NCI-H1694 treated with DMSO at 0.1 percent for 48 hours (cell line): Measurements from ENCODE around the gene MED31.
"Not testable (repeated sequence)": the region's sequence is repeated elsewhere in the genome, so short reads cannot be mapped to it uniquely, and the experiment has no call there.

Source experiments
- DNase-seq: peaks from one replicate; lab custom pipeline; 2025; lab: John Stamatoyannopoulos, UW

Gene MED31

DNA sequence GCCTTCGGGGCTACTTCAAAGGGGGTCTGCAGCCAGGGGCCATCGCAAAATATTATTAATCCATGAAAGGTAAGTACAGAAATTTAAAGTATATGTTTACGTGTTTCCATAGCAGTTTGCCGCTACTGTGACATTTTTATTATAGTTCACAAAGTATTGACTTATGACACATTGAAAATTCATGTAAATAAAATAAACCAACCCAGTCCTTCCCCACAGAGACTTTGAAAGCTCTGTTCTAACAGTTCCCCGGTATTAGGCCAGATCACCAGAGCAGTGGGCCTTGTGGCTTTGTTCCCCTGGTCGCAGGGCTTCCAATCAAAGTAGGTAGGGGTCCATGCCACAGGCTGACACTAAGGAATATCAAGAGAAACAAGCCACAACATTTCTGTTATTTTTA is 24.8 kb downstream of the MED31 start:
- DNase-seq: no peak

DNA sequence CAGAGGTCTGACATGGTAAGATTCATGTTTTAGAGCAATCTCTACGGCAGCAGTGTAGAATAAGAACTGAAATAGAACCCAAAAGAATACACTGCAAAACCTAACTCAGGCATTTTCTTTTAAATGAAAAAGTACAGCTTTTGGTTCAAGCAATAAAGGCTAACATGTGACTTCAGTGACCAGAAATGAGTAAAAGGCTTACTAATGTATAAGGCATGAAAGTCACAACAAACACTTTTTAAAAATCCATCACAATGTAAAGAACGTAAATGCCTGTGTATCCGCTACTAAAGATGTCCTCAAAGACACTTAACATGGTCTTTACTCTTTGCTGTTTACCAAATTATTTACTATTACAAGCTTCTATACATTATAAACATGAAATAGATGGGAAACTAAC is 27.5 kb downstream of the MED31 start:
- DNase-seq: no peak

GRCh38 chr17:6611231-6611630 is 40.2 kb downstream of the MED31 start:
- no peak for DNase-seq

- no peak for DNase-seq
Observed at GRCh38 chr17:6610011-6610410, 41.4 kb downstream of the MED31 start.

- no peak for DNase-seq
Observed at GRCh38 chr17:6608321-6608720, 43.1 kb downstream of the MED31 start.

DNA sequence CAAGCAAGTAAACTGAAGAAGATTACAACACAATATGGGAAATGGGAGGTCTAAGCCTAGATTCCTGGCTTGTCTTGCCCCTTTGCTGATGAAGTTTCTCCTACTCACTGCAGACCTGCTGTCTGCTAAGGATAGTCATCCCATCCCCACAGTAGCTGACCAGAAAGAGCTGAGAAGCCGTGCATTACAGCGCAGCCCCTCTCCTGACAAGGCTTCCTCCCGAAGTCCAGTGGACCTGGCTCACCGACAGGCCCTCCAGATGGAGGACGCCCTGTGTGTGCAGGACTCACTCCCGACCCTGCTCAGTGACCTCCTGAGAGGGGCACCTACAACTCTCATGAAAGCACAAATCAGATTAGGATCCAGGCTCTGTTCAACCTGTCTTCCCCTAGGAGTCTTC is 46.3 kb downstream of the MED31 start:
- DNase-seq: no peak

GRCh38 chr17:6603744-6604325 is 47.6 kb downstream of the MED31 start:
- DNase-seq: no peak

GRCh38 chr17:6602141-6602540 is 49.3 kb downstream of the MED31 start:
- DNase-seq: no peak

- DNase-seq: no peak
Observed at GRCh38 chr17:6599364-6599763, 52.0 kb downstream of the MED31 start.

- DNase-seq: no peak
Observed at GRCh38 chr17:6597727-6598126, 53.7 kb downstream of the MED31 start.

DNA sequence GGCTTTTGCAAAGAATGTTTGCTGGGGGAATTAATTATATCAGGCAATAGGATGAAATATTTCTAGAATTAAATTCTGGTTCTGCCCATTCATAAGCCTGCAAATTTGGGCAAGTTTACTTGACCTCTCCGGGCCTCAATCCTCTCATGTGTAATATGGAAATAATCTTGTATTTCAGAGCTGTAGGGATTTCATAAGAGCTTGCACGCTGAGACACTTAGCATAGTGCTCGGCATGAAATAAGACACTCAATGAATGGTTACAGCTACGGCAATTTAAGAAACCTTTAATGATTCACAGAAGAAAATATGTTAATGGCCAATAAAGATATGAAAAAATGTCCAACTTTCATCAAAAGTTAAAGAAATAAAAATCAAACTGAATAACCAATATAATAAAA is 54.5 kb downstream of the MED31 start:
- no peak for DNase-seq

DNA sequence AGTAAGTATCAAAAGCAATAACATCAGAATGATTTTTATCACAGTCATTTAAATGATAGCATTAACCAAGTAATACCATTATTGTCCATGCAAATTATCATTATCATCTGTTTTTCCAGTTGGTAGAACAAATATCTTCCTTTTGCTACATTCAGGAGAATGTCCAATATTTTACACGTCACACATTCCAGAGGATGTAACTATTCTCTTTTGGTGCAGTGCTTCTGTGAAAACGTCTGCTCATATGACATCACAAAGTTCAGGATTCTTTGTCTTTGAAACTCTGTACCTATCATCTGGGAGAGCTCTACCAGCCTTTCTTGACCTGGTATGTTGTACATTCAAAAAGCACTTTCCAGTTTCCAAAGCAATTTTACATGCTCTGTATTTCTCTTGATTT is 54.9 kb downstream of the MED31 start:
- DNase-seq: no peak

DNA sequence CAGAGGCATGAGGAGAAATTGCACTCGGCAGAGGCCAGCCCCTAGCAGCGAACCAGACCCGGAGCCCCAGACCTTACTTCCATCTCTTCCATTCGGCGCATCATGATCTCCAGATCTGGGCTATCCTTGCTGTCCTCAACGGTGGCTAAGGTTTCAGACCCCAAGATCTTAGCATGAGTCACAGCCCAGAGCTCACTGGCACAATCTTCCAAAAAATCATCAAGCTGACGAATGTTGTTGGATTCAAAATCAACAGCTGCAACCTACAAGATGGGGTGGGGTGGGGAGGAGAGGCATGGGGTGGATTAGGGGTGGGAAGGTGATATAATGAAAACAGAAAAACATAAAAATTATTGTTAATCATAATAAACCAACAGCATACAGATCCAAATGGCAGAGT is 55.3 kb downstream of the MED31 start:
- DNase-seq: no peak

DNA sequence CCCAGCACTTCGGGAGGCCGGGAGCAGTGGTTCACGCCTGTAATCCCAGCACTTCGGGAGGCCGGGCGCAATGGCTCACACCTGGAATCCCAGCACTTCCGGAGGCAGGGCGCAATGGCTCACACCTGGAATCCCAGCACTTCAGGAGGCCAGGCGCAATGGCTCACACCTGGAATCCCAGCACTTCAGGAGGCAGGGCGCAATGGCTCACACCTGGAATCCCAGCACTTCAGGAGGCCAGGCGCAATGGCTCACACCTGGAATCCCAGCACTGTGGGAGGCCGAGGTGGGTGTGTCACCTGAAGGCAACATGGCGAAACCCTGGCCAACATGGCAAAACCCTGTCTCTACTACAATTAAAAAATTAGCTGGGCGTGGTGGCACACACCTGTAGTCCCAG is 58.0 kb downstream of the MED31 start:
- DNase-seq: not testable (repeated sequence)
